ENCODE measurements around the gene STX4.

GRCh38 chr16:31016018-31016417 lies 17.3 kb upstream of the STX4 start:
- TF ChIP-seq CTCF (IDR thresholded peaks at IDR 0.05) (no peak), POLR2A (IDR thresholded peaks at IDR 0.05) (no peak)

All from Peyer's patch (tissue), 4 donors.